ENCODE data around the gene MYL12B. TPM values are rescaled to one million over a fixed set of nuclear protein-coding genes. Genes with fewer than 3 reads are reported as not detected.
A peak's percentile ranks its signal among the peaks of the same experiment; 100 is the strongest.

The MYL12B gene
- total RNA-seq, 1 donor from 2014 or later = 834 TPM

- DNase-seq (ENCODE audit: low read depth in 2 of 2) = peak in 1 of 2 donors; percentile 50
Observed at GRCh38 chr18:3262234-3263131, 550 bp downstream of the MYL12B start.

GRCh38 chr18:3263132-3263700 is 1.3 kb downstream of the MYL12B start:
- DNase-seq (ENCODE audit: low read depth in 2 of 2) = no peak

GRCh38 chr18:3264362-3264761 is 2.4 kb downstream of the MYL12B start:
- DNase-seq (ENCODE audit: low read depth in 2 of 2) = peak in 1 of 2 donors; percentile 39

DNA sequence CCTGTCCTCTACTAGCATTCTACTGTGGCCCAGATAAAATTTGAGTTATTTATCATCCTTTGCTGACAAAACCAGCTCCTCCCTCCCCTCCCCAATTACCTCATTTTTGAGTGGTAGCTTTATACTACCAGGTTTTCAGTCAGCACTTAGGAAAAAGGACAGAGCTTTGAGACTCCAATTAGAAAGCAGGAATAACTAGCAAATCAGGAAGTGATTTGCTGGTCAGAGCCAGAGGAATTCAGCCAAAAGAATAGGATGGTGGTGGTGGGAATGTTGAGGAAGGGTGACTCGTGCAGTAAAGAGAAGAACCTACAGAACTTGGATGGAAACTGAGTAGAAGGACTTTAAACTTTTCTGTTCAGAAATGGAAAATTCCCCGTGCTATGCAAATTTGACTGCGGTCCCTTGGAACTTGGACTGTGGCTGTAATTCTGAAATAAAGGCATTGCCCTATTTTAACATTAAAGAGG is 3.7 kb downstream of the MYL12B start:
- DNase-seq (ENCODE audit: low read depth in 2 of 2) = peak; percentile 48 to 65

- no peak for DNase-seq (ENCODE audit: low read depth in 2 of 2)
Observed at GRCh38 chr18:3266062-3266608, 4.2 kb downstream of the MYL12B start.

GRCh38 chr18:3268306-3268705 is 6.4 kb downstream of the MYL12B start:
- DNase-seq (ENCODE audit: low read depth in 2 of 2) = no peak

GRCh38 chr18:3269241-3269913 is 7.4 kb downstream of the MYL12B start:
- no peak for DNase-seq (ENCODE audit: low read depth in 2 of 2)

DNA sequence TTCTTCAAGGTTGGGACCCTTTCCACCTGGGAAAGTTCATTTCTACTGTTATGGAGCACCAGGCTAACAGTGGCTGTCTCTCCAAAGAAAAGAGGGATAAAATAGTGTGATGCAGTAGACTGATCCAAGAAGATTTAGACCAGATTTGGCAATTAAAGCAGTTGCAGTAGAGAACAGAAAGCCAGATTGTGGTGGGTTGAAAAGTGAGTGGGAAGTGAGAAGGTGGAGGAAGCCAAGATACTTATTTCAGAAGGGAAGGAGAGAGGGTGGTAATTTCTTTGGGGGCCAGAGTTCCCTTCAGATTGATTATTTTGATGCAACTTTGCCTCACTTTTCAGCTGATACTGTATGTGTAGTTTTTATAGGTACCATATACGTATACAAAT is 8.0 kb downstream of the MYL12B start:
- DNase-seq (ENCODE audit: low read depth in 2 of 2) = no peak

DNA sequence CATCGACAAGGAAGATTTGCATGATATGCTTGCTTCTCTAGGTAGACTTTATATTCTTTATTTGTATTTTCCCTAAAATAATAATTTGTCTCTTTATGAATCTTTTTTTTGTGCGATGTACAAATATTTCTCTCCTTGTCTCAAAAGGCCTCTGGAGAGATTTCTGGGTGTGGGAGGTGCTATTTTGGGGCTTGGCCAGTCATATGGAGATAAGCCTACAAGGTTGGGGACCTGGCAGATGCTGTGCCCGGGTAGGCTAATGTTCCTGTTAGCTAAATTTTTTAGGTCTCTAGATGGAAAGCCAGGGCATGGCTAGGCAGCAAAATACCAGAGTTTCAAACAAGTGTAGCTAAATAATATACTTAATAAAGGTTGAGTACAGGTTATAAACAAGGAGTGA is 11.1 kb downstream of the MYL12B start:
- no peak for DNase-seq (ENCODE audit: low read depth in 2 of 2)

- DNase-seq (ENCODE audit: low read depth in 2 of 2) = peak; percentile 59 to 77
Observed at GRCh38 chr18:3277643-3278213, 15.8 kb downstream of the MYL12B start.

- peak in 1 of 2 donors; percentile 16 for DNase-seq (ENCODE audit: low read depth in 2 of 2)
Observed at GRCh38 chr18:3279201-3280185, 17.6 kb downstream of the MYL12B start.

DNA sequence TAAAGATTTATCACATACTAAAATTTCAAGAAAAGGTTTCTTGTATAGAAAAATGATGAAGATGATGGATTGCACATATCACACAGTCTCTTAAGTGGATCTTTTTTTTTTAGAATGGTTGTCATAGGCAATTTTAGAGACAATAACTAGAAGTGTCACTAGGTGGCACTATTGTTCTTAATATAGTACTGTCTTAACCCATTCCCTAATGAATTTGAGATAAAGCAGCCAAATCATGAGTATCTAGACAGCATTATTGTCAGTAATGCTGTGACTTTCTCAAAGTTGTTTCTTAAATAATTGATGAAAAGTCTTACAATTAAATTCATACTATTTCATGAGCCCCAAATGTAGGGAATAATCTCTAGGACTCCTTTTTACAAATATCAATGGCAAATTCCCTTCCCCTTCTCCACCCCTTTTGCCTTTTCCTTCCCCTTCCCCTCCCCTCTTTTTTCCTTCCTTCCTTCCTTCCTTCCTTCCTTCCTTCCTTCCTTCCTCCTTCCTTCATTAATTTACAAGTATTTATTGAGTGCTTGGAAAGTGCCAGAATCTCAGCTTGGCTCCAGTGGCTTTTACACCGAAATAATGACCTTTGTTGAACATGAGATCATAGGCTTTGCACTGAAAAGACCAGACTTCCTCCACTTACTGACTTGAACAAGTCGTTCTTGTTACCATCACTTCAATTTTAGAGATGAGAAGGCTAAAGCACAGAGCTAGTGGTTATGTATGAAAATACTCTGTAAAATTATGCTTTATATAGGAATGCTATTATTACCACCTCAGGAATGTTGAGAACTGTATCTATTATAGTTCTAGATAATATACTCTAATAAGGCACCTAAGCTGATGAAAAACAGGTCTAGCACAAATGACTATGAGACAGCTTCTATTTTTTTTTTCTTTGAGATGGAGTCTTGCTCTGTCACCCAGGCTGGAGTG is 19.8 kb downstream of the MYL12B start:
- DNase-seq (ENCODE audit: low read depth in 2 of 2) = peak; percentile 83 to 86

DNA sequence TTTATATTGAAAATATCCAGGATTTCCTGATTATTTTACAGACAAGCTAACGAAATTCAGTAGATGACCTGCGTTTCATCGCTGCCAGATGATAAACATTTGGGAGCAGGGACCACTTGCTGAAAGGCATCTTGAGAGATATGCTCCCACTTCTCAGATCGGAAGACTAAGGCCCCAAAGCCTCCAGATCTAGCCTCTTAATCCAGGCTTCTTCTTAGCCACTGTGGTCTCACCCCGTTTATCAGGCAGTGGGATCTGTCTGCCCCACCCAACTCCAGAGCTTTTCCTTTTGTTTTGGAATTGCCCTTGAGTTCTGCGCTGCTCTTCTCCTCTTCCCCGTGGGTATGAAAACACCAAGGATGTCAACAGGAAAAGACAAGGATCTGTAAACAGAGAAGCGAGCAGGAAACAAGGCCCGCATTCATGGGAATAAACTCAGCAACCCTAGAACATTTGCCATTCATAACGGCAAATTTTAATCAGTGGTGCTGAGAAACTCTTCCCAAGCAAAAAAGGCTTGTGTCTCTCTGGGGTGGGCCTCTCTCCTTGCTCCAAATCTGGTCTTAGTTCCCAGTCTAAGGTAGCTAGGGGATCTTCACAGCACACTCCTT is 21.4 kb downstream of the MYL12B start:
- DNase-seq (ENCODE audit: low read depth in 2 of 2) = peak in 1 of 2 donors; percentile 33

- peak; percentile 19 to 37 for DNase-seq (ENCODE audit: low read depth in 2 of 2)
Observed at GRCh38 chr18:3283908-3284307, 22.0 kb downstream of the MYL12B start.

GRCh38 chr18:3284501-3284900 is 22.6 kb downstream of the MYL12B start:
- DNase-seq (ENCODE audit: low read depth in 2 of 2) = no peak

DNA sequence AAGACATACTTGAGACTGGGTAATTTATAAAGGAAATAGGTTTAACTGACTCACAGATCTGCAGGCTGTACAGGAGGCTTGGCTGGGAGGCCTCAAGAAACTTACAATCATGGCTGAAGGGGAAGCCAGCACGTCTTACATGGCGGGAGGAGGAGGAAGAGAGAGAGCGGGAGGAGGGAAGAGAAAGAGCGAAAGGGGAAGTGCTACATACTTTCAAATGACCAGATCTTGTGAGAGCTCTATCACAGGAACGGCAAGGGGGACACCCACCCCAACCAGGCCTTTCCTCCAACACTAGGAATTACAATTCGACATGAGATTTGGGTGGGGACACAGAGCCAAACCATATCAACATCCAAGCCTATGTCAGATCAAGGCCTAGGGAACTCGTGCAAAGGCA is 24.2 kb downstream of the MYL12B start:
- no peak for DNase-seq (ENCODE audit: low read depth in 2 of 2)

DNA sequence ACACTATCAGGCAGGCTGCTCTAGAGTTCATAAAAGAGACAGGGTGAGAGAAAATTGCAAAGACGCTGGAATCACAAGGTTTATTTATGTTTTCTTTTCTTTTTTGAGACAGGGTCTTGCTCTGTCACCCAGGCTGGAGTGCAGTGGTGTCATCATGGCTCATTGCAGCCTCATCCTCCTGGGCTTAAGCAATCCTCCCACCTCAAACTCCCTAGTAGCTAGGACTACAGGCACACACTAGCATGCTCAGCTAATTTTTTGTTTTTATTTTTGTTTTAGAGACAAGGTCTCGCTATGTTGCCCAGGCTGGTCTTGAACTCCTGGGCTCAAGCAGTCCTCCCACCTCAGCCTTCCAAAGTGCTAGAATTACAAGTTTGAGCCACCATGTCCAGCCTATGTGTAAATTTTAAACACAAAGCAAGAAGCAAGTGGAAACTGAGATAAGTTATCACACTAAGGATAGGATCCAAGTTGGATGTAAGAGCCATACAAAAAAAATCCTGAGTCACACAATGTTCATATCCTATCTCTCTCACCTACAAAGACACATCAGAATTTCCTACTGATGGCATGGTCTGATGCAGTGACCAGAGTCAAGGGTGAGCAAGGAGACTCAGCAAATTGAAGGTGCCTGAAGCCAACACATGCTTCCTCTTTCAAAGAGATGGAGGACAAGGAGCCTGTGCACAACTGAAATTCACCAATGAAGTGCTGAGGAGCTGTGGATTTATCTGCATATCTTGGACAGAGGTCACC is 31.4 kb downstream of the MYL12B start:
- DNase-seq (ENCODE audit: low read depth in 2 of 2) = no peak
